C4-2B (cell line): Measurements from ENCODE around the gene GUCA2B.

ENCODE experiments used
- ZFX ChIP-seq: fragments of 450-650 bp; IDR thresholded peaks from 2 replicates; pipeline ENCODE4 v1.6.1; 2017
- TF ChIP-seq, protein P1 (sequence below): fragments of 450-650 bp; conservative IDR thresholded peaks from 2 replicates; pipeline ENCODE4 v1.5.1; 2017; ENCODE audit warnings: mild to moderate bottlenecking

DNA sequence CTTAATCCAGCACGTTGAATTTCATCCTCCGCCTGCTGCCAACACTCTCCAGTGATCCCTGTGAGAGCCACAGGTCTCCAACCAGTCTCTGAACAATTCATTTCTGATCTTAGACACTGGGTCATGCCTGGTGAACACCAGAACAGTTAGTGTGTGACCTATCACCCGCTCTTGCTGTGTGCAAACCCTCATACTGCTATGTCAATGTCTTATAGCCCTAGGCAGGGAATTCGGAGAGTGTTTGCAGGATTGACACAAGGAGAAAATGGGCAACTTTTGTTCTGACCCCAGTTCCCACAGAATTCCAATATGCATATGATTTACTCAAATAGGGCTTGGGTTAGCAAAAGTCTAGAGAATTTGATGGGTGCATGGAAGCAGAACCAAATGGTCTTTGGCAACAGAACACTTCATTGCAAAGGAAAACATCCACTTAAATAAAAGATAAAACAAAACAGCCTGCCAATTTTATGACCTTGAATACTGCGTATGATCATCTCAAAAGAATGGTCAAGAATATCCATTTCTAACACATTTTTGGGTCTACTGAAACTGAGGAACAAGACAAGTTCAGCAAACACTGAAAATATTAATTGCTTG, 23.0 kb upstream of the GUCA2B start:
- TF ChIP-seq, protein P1, sequence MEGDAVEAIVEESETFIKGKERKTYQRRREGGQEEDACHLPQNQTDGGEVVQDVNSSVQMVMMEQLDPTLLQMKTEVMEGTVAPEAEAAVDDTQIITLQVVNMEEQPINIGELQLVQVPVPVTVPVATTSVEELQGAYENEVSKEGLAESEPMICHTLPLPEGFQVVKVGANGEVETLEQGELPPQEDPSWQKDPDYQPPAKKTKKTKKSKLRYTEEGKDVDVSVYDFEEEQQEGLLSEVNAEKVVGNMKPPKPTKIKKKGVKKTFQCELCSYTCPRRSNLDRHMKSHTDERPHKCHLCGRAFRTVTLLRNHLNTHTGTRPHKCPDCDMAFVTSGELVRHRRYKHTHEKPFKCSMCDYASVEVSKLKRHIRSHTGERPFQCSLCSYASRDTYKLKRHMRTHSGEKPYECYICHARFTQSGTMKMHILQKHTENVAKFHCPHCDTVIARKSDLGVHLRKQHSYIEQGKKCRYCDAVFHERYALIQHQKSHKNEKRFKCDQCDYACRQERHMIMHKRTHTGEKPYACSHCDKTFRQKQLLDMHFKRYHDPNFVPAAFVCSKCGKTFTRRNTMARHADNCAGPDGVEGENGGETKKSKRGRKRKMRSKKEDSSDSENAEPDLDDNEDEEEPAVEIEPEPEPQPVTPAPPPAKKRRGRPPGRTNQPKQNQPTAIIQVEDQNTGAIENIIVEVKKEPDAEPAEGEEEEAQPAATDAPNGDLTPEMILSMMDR = no peak
- no peak for TF ChIP-seq ZFX
